GM18498 (cell line): ENCODE data around the gene ESPL1.

Experiments
- ATAC-seq: cut with Tn5 transposase; IDR thresholded peaks from one replicate; pipeline ENCODE4 v1.9.1; 2021; ENCODE audit warnings: mild to moderate bottlenecking, moderate library complexity; ENCODE audit not compliant: unreplicated experiment

ESPL1 gene

GRCh38 chr12:53333845-53334244, 65.7 kb downstream of the ESPL1 start:
- ATAC-seq: no peak

- ATAC-seq: no peak
Observed at GRCh38 chr12:53334822-53335221, 66.7 kb downstream of the ESPL1 start.

- no peak for ATAC-seq
Observed at GRCh38 chr12:53336181-53336681, 68.1 kb downstream of the ESPL1 start, which contains the start of gene SP7. Gene SP7 (minus strand): TSS chr12:53336354. CDS start chr12:53335646, 708 bp downstream.

- no peak for ATAC-seq
Observed at GRCh38 chr12:53338017-53338416, 69.9 kb downstream of the ESPL1 start.

- ATAC-seq: no peak
Observed at GRCh38 chr12:53338916-53339315, 70.8 kb downstream of the ESPL1 start.

GRCh38 chr12:53340398-53340797, 72.3 kb downstream of the ESPL1 start:
- ATAC-seq: no peak
